ENCODE measurements around the gene NPIPA2. TPM values are rescaled to one million over a fixed set of nuclear protein-coding genes. Genes with fewer than 3 reads are reported as not detected.
"Not testable (repeated sequence)": the region's sequence is repeated elsewhere in the genome, so short reads cannot be mapped to it uniquely, and the experiment has no call there.

Gene NPIPA2
- total and polyA plus RNA-seq, 9 donors = 0.34 to 14.2 (median 5.3) TPM

- H3K27me3 ChIP-seq; H3K4me1 ChIP-seq (ENCODE audit: insufficient read depth); H3K4me3 ChIP-seq; H3K27ac ChIP-seq; H3K36me3 ChIP-seq; H3K9me3 ChIP-seq; DNase-seq; intact Hi-C loops (cut with DNase I): not testable (repeated sequence)
- 14 to 45% (median 25%) methylated on average over 4 to 8 of the region's 11 CpGs for WGBS, 3 donors
Measured at GRCh38 chr16:14779368-14779877, 37.1 kb downstream of the NPIPA2 start.

GRCh38 chr16:14786180-14786579 is 43.8 kb downstream of the NPIPA2 start:
- DNase-seq; H3K9me3 ChIP-seq; H3K4me1 ChIP-seq (ENCODE audit: insufficient read depth); H3K4me3 ChIP-seq; H3K27ac ChIP-seq; intact Hi-C loops (cut with DNase I); H3K36me3 ChIP-seq; H3K27me3 ChIP-seq: not testable (repeated sequence)
- no CpG with 5 or more reads among the region's 1 CpG for WGBS, 3 donors

- not testable (repeated sequence) for DNase-seq
Measured at GRCh38 chr16:14789577-14789976, 47.2 kb downstream of the NPIPA2 start.

GRCh38 chr16:14790320-14790956 is 48.1 kb downstream of the NPIPA2 start:
- DNase-seq; H3K27ac ChIP-seq; H3K4me1 ChIP-seq (ENCODE audit: insufficient read depth); H3K27me3 ChIP-seq; intact Hi-C loops (cut with DNase I); H3K9me3 ChIP-seq; H3K4me3 ChIP-seq; H3K36me3 ChIP-seq: not testable (repeated sequence)
- WGBS, 3 donors = no CpG with 5 or more reads among the region's 7 CpGs

More at GRCh38 chr16:14789577-14789976, 47.2 kb downstream of the NPIPA2 start:
- H3K9me3 ChIP-seq; H3K36me3 ChIP-seq; H3K4me1 ChIP-seq (ENCODE audit: insufficient read depth); intact Hi-C loops (cut with DNase I); H3K27ac ChIP-seq; H3K27me3 ChIP-seq; H3K4me3 ChIP-seq: not testable (repeated sequence)
- whole genome bisulfite sequencing, 3 donors = no CpG with 5 or more reads among the region's 5 CpGs

- H3K4me1 ChIP-seq (ENCODE audit: insufficient read depth); H3K27me3 ChIP-seq; H3K36me3 ChIP-seq; H3K9me3 ChIP-seq; intact Hi-C loops (cut with DNase I); DNase-seq; H3K27ac ChIP-seq; H3K4me3 ChIP-seq: not testable (repeated sequence)
- WGBS, 3 donors = no CpG with 5 or more reads among the region's 2 CpGs
Measured at GRCh38 chr16:14792914-14793313, 50.6 kb downstream of the NPIPA2 start.

GRCh38 chr16:14797558-14797957 is 55.2 kb downstream of the NPIPA2 start:
- H3K4me3 ChIP-seq; intact Hi-C loops (cut with DNase I); H3K4me1 ChIP-seq (ENCODE audit: insufficient read depth); H3K27ac ChIP-seq; H3K27me3 ChIP-seq; DNase-seq; H3K36me3 ChIP-seq; H3K9me3 ChIP-seq: not testable (repeated sequence)
- no CpG with 5 or more reads among the region's 2 CpGs for WGBS, 3 donors

- H3K4me1 ChIP-seq (ENCODE audit: insufficient read depth); DNase-seq; intact Hi-C loops (cut with DNase I); H3K4me3 ChIP-seq; H3K36me3 ChIP-seq; H3K27ac ChIP-seq; H3K27me3 ChIP-seq; H3K9me3 ChIP-seq: not testable (repeated sequence)
- WGBS, 3 donors = no CpG with 5 or more reads among the region's 2 CpGs
Measured at GRCh38 chr16:14803577-14803976, 61.2 kb downstream of the NPIPA2 start.

- H3K36me3 ChIP-seq; DNase-seq; intact Hi-C loops (cut with DNase I); H3K4me3 ChIP-seq; H3K27ac ChIP-seq; H3K4me1 ChIP-seq (ENCODE audit: insufficient read depth); H3K27me3 ChIP-seq; H3K9me3 ChIP-seq: not testable (repeated sequence)
- 75 to 84% (median 79%) methylated on average over 3 of the region's 3 CpGs for WGBS, 3 donors
Measured at GRCh38 chr16:14807184-14807678, 64.9 kb downstream of the NPIPA2 start.

- intact Hi-C loops (cut with DNase I); H3K27ac ChIP-seq; H3K4me3 ChIP-seq; H3K27me3 ChIP-seq; H3K4me1 ChIP-seq (ENCODE audit: insufficient read depth); DNase-seq; H3K9me3 ChIP-seq; H3K36me3 ChIP-seq: not testable (repeated sequence)
- 95 to 100% (median 100%) methylated on average over 1 to 2 of the region's 3 CpGs for WGBS, 3 donors
Measured at GRCh38 chr16:14813890-14814289, 71.6 kb downstream of the NPIPA2 start.

Other genes with a start within 250 kb of the NPIPA2 start
- gene PARN, start 112.3 kb upstream of the NPIPA2 start, total RNA-seq = 10 to 100 TPM; 20.9 to 35.4 (median 29.0) TPM
- 10 to 100 TPM; 19.5 to 42.0 TPM for gene PARN, start 112.3 kb upstream of the NPIPA2 start, polyA plus RNA-seq
- 10 to 100 TPM; 42.2 to 57.0 (median 47.0) TPM for gene BFAR, start 109.6 kb upstream of the NPIPA2 start, total RNA-seq
- 10 to 100 TPM; 51.6 to 83.7 TPM for gene BFAR, start 109.6 kb upstream of the NPIPA2 start, polyA plus RNA-seq
- 1 to 10 TPM in 1 of 7 donors, not detected in 6; 2.5 TPM for gene PLA2G10, start 48.2 kb upstream of the NPIPA2 start, total RNA-seq
- gene PLA2G10, start 48.2 kb upstream of the NPIPA2 start, polyA plus RNA-seq = not detected
- 1 to 10 TPM in 4 of 7 donors, under 1 TPM in 2, not detected in 1; 0.34 to 6.7 (median 2.3) TPM for gene NPIPA3, start 39.1 kb upstream of the NPIPA2 start, total RNA-seq
- 1 to 10 TPM; 1.3 to 2.5 TPM for gene NPIPA3, start 39.1 kb upstream of the NPIPA2 start, polyA plus RNA-seq
- 10 to 100 TPM; 13.5 to 85.6 (median 46.9) TPM for gene NOMO1, start 91.2 kb downstream of the NPIPA2 start, total RNA-seq
- gene NOMO1, start 91.2 kb downstream of the NPIPA2 start, polyA plus RNA-seq = 100 to 1,000 TPM in 1 of 2 donors, 10 to 100 TPM in 1; 24.8 to 214 TPM
- 100 to 1,000 TPM in 5 of 7 donors, 10 to 100 TPM in 2; 38.6 to 165 (median 142) TPM for gene NPIPA1, start 194.9 kb downstream of the NPIPA2 start, total RNA-seq
- 100 to 1,000 TPM; 104 to 120 TPM for gene NPIPA1, start 194.9 kb downstream of the NPIPA2 start, polyA plus RNA-seq
- gene PDXDC1, start 232.5 kb downstream of the NPIPA2 start, total RNA-seq = 10 to 100 TPM; 37.5 to 69.3 (median 62.3) TPM
- gene PDXDC1, start 232.5 kb downstream of the NPIPA2 start, polyA plus RNA-seq = 10 to 100 TPM; 36.9 to 58.6 TPM